ENCODE measurements around the gene TRMT5. TPM values are rescaled to one million over a fixed set of nuclear protein-coding genes. Genes with fewer than 3 reads are reported as not detected.

The TRMT5 gene
- total RNA-seq, 4 donors from 2014 or later, result 5.7 to 14.3 (median 9.8) TPM

GRCh38 chr14:60973070-60973469 lies 7.8 kb downstream of the TRMT5 start:
- H3K9me3 ChIP-seq, result no peaks in the 10 kb centered on the region
- no peak for DNase-seq (ENCODE audit: low spot score in 2 of 2)
- no peak overlapping the region for H3K27ac ChIP-seq
- H3K4me1 ChIP-seq, result peaks cover 0 to 6% (median 0%) of the 10 kb centered on the region in 4 donors
- WGBS, 2 donors, result 90 to 97% methylated on average over 3 of the region's 3 CpGs
- H3K27me3 ChIP-seq, result no peaks in the 10 kb centered on the region
- H3K4me3 ChIP-seq, result no peak overlapping the region
- TF ChIP-seq, protein P1, sequence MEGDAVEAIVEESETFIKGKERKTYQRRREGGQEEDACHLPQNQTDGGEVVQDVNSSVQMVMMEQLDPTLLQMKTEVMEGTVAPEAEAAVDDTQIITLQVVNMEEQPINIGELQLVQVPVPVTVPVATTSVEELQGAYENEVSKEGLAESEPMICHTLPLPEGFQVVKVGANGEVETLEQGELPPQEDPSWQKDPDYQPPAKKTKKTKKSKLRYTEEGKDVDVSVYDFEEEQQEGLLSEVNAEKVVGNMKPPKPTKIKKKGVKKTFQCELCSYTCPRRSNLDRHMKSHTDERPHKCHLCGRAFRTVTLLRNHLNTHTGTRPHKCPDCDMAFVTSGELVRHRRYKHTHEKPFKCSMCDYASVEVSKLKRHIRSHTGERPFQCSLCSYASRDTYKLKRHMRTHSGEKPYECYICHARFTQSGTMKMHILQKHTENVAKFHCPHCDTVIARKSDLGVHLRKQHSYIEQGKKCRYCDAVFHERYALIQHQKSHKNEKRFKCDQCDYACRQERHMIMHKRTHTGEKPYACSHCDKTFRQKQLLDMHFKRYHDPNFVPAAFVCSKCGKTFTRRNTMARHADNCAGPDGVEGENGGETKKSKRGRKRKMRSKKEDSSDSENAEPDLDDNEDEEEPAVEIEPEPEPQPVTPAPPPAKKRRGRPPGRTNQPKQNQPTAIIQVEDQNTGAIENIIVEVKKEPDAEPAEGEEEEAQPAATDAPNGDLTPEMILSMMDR (IDR thresholded peaks at IDR 0.05), result no peak
- TF ChIP-seq POLR2A (IDR thresholded peaks at IDR 0.05) (no peak), EP300 (IDR thresholded peaks at IDR 0.05) (no peak)
- H3K36me3 ChIP-seq, result peaks cover 0 to 49% (median 0%) of the 10 kb centered on the region in 3 donors

DNA sequence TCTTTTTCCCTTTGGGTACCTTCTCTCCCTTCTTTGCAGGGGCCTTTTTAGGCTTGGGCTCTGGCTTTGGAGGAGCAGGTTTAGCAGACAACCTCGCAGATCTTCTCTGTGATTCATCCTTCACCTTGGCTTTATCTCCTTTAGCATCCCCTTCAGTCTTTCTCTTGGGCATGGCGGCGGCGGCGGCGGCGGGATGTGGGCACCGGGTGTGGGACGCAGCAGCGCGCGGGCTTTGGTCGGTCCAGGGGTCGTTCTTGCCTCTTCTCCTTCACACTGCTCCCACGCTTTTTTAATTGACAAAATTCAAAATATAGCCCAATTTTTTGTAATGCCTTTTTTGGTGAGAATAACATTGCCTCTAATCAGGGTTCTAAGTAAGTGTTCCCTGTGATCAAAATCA lies 8.6 kb downstream of the TRMT5 start:
- 92 to 93% methylated on average over 15 of the region's 15 CpGs for WGBS, 2 donors
- TF ChIP-seq, protein P1 (IDR thresholded peaks at IDR 0.05), result no peak
- TF ChIP-seq EP300 (IDR thresholded peaks at IDR 0.05) (no peak), POLR2A (IDR thresholded peaks at IDR 0.05) (no peak)
- H3K27ac ChIP-seq, result no peak overlapping the region

DNA sequence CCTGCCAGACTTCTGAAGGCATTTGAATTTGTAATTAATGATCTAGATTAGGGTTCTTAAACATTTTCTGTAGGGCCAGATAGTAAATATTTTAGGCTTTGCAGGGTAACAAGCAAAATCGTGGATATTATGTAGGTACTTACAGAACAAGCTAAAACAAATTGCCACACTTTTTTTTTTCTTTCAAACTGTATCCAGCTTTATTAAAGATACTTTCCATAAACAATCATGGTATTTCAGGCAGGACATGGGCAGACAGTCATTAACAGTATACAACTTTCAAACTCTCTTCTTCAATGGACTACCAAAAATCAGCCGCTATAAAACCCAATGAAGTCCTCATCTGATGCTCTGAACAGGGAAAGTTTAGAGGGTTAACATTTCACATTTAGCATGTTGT lies 9.6 kb downstream of the TRMT5 start:
- H3K27me3 ChIP-seq, result no peaks in the 10 kb centered on the region
- H3K4me1 ChIP-seq, result no peaks in the 10 kb centered on the region
- no peak for DNase-seq (ENCODE audit: low spot score in 2 of 2)
- no peaks in the 10 kb centered on the region for H3K9me3 ChIP-seq
- peaks cover 0 to 46% (median 0%) of the 10 kb centered on the region in 3 donors for H3K36me3 ChIP-seq
- no peak overlapping the region for H3K27ac ChIP-seq
- H3K4me3 ChIP-seq, result no peak overlapping the region
- WGBS, 2 donors, result 45 to 47% methylated on average over 2 of the region's 2 CpGs
- TF ChIP-seq EP300 (IDR thresholded peaks at IDR 0.05) (no peak), POLR2A (IDR thresholded peaks at IDR 0.05) (no peak)
- TF ChIP-seq, protein P1 (IDR thresholded peaks at IDR 0.05), result no peak

More for the DNA sequence above, 8.6 kb downstream of the TRMT5 start:
- H3K27me3 ChIP-seq, result no peaks in the 10 kb centered on the region
- H3K4me1 ChIP-seq, result no peaks in the 10 kb centered on the region
- DNase-seq (ENCODE audit: low spot score in 2 of 2), result no peak
- no peak overlapping the region for H3K4me3 ChIP-seq
- H3K36me3 ChIP-seq, result peaks cover 0 to 49% (median 0%) of the 10 kb centered on the region in 3 donors
- H3K9me3 ChIP-seq, result no peaks in the 10 kb centered on the region

DNA sequence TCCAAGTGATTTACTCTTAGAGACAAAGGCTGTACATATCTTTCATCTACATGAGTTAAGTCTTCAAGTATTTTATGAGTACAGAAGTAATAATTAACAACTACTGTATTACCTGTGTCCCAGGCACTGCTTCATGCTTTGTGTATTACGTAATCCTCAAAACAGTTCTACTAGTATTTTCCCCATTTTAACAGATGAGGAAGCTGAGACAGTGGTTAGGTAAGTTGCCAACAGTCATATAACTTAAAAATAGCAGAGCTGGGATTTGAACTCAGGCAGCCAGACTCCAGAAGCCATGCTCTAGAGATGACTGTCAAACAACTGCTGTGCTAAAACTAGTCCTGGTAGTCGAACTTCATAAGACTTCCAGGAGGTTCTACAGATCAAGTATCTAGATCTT lies 10.7 kb downstream of the TRMT5 start:
- Histone ChIP-seq H3K4me3 (no peak overlapping the region), H3K9me3 (no peaks in the 10 kb centered on the region), H3K27ac (no peak overlapping the region), H3K4me1 (no peaks in the 10 kb centered on the region), H3K27me3 (no peaks in the 10 kb centered on the region), H3K36me3 (peaks cover 0 to 35% (median 0%) of the 10 kb centered on the region in 3 donors)
- no peak for DNase-seq (ENCODE audit: low spot score in 2 of 2)
- WGBS, 2 donors, result 93 to 96% methylated on average over 2 of the region's 2 CpGs
- TF ChIP-seq EP300 (IDR thresholded peaks at IDR 0.05), result no peak
- TF ChIP-seq, protein P1 (IDR thresholded peaks at IDR 0.05), result no peak
- TF ChIP-seq POLR2A (IDR thresholded peaks at IDR 0.05), result no peak

GRCh38 chr14:60968671-60969070 lies 12.2 kb downstream of the TRMT5 start:
- H3K27me3 ChIP-seq, result no peaks in the 10 kb centered on the region
- H3K4me3 ChIP-seq, result no peak overlapping the region
- no peaks in the 10 kb centered on the region for H3K9me3 ChIP-seq
- no peaks in the 10 kb centered on the region for H3K4me1 ChIP-seq
- TF ChIP-seq, protein P1 (IDR thresholded peaks at IDR 0.05), result no peak
- TF ChIP-seq EP300 (IDR thresholded peaks at IDR 0.05), result no peak
- no peak for TF ChIP-seq POLR2A (IDR thresholded peaks at IDR 0.05)
- H3K36me3 ChIP-seq, result peaks cover 0 to 21% (median 0%) of the 10 kb centered on the region in 3 donors
- H3K27ac ChIP-seq, result no peak overlapping the region
- no peak for DNase-seq (ENCODE audit: low spot score in 2 of 2)

Measured in tibial nerve (tissue), 4 donors.